Smooth muscle cell of the brain vasculature (primary cell): ENCODE data around the gene TTC9C.
"Not testable (repeated sequence)": the region's sequence is repeated elsewhere in the genome, so short reads cannot be mapped to it uniquely, and the experiment has no call there.

Source experiments
- DNase-seq: peaks from one replicate; pipeline ENCODE4 v3.0.0-alpha.2; 2012; ENCODE audit warnings: low read depth, low spot score

TTC9C gene

DNA sequence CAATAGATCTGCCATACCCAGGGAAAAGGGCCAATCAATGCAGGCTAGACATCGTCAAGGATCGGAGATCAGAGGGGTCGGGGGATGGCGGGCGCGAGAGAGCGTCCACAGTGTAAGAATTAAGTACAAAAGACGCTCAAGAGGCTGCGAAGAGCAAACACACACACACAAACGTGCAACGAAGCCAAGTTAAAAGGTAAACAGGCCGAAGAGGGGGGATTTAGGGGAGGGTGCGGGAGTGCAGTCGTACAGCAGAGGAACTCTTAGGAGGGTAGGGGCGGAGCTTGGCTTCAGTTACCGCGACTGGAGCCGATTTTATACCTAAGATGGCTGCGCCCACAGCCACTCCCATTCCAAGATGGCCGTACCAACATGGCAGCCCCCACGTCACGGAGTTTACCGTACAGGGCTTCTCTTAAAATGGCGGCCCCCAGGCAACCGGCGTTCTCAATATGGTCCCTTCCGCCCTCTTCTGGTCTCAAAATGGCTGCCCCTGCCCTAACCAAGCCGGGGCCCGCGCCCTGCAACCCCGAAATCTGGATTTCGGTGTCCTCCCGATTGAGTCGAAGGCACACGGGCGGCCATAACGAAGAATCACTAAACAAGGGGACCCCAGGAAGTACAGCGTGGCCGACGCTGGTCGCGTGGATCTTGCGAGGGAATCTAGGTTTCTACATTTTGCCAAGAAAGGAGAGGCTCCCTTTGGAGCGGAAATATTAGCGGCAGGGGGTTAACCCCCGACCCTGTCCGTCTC lies 18.9 kb upstream of the TTC9C start:
- DNase-seq, result peak; percentile 96

GRCh38 chr11:62710001-62710345 lies 18.3 kb upstream of the TTC9C start:
- DNase-seq, result no peak

- no peak for DNase-seq
Observed at GRCh38 chr11:62712276-62712812, 15.9 kb upstream of the TTC9C start.

- no peak for DNase-seq
Observed at GRCh38 chr11:62712861-62713260, 15.4 kb upstream of the TTC9C start.

DNA sequence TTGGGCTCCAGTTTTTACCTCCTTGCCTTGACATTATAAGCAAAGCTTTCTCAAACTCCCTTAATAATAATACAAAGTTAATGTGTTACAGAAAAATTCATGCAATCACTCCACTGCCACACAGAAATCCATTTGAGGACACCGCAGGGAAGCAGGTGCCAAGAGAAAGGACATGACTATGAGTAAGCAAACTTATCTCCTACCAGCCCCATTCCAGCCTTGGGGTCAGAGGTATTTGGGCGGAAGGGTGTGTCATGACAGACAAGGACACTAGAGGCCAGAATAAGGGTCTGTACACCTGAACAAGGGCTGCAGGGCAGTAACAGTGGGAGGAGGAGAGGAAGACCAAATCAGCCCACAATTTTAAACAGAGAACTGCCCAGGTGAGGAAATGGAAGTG lies 14.9 kb upstream of the TTC9C start:
- no peak for DNase-seq

DNA sequence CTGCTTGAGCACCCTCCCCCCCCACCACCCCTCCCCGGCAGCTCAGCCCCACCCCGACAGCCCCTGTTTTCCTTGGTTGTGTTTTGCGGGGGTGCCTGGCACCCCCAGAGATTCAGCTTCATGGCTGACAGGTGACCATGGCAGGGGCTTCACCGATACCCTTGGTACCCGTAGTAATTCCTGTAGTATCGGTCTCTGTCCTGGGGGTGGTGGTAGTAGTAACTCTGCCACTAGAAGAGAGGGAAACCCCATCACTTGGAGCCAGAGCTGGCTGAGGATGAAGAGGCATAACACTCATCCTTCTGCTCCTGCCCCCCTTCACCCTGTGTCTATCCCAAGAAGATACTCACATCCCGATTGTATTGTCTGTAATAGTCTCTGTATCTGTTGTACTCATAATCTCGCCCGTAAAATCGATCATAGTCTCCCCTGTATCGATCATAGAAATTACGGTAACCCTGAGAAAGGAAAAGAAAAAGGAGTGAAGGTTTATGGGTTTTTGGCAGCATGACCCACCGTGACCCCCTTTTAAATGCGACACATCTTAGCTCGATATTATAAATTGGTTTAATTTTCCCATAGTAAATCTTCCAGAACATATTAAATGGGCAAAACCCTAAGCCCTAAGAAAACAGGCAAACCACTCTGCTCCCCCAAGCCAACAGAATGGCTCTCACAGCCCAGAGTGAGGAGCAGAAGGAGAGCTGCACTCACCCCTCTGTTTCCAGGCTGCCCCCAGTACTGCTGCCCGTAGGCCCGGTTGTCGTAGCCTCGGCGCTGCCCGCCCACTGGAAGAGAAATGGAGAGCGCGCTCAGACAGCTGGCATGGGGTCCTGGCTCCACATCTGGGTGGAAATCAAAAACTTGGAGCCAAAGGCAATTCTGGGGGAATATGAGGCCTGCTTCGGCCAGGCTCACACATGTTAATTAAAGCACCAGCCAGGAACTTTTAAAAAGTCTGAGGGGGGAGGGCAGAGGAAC lies 12.8 kb upstream of the TTC9C start:
- DNase-seq, result no peak

DNA sequence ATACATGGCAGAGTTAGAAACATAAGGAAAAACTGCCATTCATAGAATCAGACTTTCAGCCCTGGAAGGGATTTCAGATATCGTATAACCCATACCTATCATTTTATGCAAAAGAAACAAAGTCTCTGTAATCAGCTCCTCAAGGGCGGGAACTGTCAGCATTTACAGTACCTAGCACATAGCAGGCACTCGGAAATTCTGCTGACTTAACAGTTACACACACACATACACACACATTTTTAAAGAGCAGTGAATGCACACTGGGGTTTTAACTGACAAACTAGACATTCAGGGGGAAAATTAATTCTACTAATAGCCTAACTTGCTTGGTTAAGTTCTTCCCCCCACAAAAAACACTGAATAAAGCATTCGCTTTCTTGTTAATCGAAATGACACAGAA lies 12.1 kb upstream of the TTC9C start:
- no peak for DNase-seq

- DNase-seq, result no peak
Observed at GRCh38 chr11:62716816-62717215, 11.5 kb upstream of the TTC9C start.

GRCh38 chr11:62719302-62719978 lies 8.8 kb upstream of the TTC9C start:
- DNase-seq, result no peak

GRCh38 chr11:62721994-62722393 lies 6.3 kb upstream of the TTC9C start:
- DNase-seq, result no peak

GRCh38 chr11:62724171-62724570 lies 4.1 kb upstream of the TTC9C start:
- no peak for DNase-seq

GRCh38 chr11:62725646-62726045 lies 2.6 kb upstream of the TTC9C start:
- DNase-seq, result no peak

DNA sequence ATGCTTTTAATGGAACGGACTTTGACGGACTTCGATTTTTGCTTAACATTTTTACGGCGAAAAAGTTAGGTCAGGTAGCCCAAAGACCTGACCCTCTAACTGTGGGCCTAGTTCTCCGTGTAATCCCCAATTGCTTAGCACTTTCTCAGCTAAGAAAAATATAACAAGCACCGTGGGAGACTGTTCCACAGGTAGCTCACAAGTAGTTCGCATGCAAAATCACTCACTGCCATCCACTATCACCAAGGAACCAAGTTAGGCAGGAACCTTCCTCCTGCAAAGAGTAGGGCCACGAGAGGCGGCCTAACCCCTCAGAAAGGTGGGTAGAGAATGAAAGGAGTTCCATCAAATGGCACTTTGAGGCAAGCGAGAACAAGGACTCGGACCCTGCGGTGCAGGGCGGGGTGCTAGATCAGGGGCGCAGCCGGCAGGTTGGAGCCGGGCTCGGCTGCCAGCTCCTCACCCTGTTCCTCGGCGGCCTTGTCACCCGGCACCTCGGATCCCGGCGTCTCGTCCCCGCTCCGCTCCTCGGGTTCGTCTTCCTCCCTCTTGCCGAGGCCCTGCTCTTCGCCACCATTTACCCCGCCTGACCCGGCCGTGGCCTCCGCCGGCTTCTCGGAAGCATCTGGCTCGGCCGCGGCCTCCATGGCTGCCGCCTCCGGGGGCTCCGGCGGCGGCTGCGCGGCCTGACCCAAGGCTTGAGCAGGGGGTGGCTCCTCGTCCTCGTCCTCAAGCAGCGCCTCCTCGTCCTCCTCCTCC lies 2.0 kb upstream of the TTC9C start:
- DNase-seq, result no peak

- DNase-seq, result no peak
Observed at GRCh38 chr11:62726915-62727164, 1.4 kb upstream of the TTC9C start.

- peak; percentile 98 for DNase-seq
Observed at GRCh38 chr11:62727165-62727871, 968 bp upstream of the TTC9C start, which contains the start of gene HNRNPUL2. Gene HNRNPUL2, minus strand, starts transcription at chr11:62727457. Its CDS starts 301 bp downstream, at chr11:62727156.

DNA sequence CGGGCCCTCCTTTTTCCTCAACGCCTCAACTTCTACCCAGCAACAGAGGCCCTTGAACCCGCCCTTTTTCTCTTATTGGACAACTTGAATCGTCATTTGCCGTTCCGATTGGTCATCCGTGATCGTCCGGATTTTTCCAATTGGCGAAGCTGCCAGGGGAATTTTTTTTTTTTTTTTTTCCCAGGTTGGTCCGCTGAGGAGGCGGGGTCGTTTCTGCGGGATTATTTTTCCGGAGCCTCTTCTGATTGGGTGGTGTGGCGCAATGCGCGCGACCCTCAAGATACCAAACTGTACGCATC lies 465 bp upstream of the TTC9C start:
- DNase-seq, result peak; percentile 93

DNA sequence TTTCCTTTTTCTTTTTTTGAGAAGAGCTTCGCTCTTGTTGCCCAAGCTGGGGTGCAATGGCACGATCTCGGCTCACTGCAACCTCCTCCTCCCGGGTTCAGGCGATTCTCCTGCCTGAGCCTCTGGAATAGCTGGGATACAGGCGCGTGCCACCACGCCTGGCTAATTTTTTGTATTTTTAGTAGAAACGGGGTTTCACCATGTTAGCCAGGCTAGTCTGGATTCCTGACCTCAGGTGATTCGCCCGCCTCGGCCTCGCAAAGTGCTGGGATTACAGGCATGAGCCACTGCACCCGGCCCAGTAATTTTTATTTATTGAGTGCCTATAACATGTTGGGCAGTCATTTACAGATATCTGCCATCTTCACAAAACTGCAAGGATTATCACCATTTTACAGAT lies 1.8 kb downstream of the TTC9C start:
- DNase-seq, result not testable (repeated sequence)

DNA sequence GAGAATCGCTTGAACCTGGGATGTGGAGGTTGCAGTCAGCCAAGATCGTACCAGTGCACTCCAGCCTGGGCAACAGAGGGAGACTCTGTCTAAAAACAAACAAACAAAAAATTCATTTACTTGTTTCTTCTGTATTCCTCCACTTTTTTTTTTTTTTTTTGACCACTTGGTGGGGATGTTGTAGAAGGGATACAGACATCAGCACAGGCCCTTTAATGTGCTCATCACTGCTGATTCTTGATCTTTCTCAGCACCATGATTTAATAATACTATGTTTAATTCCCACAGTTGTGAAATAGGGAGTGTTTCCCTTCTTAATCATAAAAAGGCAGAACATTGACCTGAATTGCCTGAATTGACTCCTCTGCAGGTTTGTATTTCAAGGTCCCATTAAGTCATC lies 4.5 kb downstream of the TTC9C start:
- DNase-seq, result no peak

DNA sequence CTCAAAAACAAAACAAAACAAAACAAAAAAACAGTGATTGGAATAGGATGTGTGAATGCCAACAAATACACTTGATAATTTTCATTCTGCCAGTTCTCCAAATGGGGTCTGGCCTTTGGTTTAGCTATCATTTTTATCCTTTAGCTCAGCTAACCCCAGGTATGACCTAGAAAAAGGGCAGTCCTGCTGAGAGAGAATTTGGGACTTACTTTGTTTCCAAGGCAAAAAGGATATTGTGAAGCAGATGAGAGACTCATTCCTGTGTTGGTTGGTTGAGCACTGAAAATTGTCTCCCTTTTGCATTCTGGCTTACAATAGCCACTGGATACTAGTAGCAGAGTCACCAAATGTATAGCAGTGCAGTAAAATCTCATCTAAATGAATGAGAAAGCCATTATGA lies 8.9 kb downstream of the TTC9C start:
- DNase-seq, result no peak

DNA sequence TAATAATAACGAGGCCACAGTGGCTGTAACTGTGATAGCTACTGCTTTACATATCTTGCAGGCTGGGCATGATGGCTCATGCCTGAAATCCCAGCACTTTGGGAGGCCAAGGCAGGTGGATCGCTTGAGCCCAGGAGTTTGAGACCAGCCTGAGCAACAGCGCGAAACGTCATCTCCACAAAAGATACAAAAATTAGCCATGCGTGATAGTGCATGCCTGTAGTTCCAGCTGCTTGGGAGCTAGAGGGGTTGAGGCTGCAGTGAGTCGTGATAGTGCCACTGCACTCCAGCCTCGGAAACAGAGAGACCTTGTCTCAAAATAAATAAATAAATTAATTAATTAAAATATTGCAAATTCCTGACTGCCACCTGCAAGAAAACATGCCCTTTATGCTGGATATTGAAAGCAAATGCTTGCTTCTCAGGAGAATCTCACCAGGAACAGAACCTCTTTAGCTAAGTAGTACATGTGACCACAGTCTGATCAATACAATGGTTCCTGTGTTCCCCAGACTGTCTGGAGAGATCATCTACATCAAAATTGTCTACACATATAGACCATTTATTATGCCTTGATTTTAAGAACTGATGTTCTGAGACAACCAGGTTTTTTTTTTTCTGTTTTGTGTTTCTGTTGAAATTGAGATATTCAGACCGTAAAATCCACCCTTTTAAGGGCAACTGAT lies 19.3 kb downstream of the TTC9C start:
- DNase-seq, result no peak
